Breast epithelium (tissue), 3 donors: Measurements from ENCODE around the gene AFAP1.

ENCODE experiments used
- POLR2AphosphoS5 ChIP-seq, 3 donors: sonication (generic); formaldehyde crosslinking; IDR thresholded peaks; one replicate each; pipeline ENCODE4 v1.6.1; 2017; ENCODE audit warnings: antibody characterized with exemption in 3 of 3
- TF ChIP-seq, protein P1 (sequence below), 3 donors: fragments of 450-650 bp; IDR thresholded peaks; one replicate each; pipeline ENCODE4 v1.5.1; 2016 to 2017; ENCODE audit warnings: antibody characterized with exemption in 3 of 3, mild to moderate bottlenecking in 3 of 3, moderate library complexity in 3 of 3

GRCh38 chr4:7787681-7788141 lies 151.9 kb downstream of the AFAP1 start:
- TF ChIP-seq, protein P1, sequence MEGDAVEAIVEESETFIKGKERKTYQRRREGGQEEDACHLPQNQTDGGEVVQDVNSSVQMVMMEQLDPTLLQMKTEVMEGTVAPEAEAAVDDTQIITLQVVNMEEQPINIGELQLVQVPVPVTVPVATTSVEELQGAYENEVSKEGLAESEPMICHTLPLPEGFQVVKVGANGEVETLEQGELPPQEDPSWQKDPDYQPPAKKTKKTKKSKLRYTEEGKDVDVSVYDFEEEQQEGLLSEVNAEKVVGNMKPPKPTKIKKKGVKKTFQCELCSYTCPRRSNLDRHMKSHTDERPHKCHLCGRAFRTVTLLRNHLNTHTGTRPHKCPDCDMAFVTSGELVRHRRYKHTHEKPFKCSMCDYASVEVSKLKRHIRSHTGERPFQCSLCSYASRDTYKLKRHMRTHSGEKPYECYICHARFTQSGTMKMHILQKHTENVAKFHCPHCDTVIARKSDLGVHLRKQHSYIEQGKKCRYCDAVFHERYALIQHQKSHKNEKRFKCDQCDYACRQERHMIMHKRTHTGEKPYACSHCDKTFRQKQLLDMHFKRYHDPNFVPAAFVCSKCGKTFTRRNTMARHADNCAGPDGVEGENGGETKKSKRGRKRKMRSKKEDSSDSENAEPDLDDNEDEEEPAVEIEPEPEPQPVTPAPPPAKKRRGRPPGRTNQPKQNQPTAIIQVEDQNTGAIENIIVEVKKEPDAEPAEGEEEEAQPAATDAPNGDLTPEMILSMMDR (IDR thresholded peaks at IDR 0.05), result no peak
- TF ChIP-seq POLR2AphosphoS5 (IDR thresholded peaks at IDR 0.05), result no peak
